ENCODE results near the gene EYA2.
"Not testable (repeated sequence)": the region's sequence is repeated elsewhere in the genome, so short reads cannot be mapped to it uniquely, and the experiment has no call there.

EYA2 gene

DNA sequence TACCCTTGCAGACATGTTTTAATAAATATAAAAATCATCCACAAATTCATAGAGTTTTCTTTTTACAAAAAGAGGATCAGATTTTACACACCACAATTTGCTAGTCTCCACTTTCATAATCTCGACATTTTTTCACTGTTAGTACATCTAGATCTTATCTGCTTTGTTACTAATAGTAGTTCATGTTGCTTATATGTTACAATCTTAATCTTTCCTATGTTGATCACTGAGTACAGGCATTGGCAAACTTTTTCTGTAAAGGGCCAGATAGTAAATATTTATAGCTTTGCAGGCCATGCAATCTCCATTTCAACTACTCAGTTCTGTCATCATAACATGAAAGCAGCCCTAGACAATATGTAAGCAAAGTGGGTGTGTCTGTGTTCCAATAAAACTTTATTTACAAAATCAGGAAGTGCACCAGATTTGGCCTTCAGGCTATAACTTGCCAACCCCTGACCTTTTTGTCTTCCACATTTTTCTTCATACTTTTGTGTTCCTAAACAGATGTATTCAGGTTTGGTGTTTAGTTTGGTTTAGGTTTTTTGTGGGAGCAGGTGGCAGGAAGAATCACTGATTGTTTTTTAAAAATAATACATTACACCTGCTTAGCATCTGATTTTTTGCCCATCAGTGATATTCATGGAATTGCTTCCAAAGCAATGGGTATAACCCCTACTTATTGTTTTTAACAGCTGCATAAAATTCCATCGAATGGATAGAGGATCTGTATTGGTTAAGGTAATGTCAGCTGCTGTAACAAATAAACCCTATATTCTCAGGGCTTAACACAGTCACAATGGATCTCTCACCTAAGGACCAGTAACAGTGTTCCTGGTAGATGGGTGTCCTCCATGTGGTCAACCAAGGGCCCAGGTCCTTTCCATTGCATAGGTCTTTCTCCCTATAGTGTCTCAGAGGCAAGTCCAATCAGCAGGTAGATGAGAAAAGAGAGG is 61.2 kb downstream of the EYA2 start:
- DNase-seq, result peak; percentile 7

DNA sequence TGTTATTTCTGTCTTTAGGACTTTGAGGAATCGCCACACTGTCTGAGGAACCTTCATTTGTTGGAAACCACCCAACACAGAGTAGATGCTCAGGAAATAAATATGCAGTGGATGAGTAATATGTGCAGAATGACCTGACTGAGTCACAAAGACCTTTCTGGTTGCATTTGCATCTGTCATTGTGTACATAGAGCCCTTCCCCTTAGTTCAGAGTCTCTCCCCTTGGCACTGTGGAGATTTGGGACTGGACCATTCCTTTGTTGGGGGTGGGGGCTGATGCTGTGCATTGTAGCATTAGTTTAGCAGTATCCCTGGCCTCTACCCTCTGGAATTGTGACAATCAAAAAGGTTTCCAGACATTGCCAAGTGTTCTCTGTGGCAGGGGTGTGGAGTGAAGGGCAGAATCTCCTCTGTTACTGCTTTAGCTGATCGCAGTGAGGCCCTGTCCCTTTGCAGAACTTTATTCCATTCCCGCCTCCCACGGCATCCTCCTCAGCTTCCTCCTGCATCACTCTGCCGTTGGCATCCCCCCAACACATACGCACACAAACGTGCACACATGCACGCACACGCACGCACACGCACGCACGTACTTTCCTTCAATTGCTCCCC is 64.5 kb downstream of the EYA2 start:
- peak; percentile 93 for DNase-seq

- DNase-seq, result no peak
Measured at GRCh38 chr20:46959821-46960220, 65.2 kb downstream of the EYA2 start.

DNA sequence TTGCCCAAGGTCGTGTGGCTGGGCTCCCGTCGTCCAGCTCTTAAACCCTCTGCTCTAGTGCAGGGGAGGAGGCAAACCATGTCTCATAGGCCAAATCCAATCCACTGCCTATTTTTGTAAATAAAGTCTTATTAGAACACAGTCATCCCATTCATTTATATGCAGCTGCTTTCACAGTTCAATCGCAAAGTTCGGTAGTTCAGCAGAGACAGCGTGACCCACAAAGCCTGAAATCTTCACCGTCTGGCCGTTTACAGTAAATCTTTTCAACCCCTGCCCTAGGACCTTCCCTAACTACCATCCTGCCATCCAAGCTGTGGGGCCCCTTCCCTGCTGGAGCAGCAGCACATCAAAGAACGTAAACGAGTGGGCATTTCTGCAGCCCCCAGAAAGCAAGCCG is 65.9 kb downstream of the EYA2 start:
- no peak for DNase-seq

GRCh38 chr20:46961968-46962367 is 67.3 kb downstream of the EYA2 start:
- not testable (repeated sequence) for DNase-seq

GRCh38 chr20:46962452-46963195 is 68.0 kb downstream of the EYA2 start:
- DNase-seq, result no peak

DNA sequence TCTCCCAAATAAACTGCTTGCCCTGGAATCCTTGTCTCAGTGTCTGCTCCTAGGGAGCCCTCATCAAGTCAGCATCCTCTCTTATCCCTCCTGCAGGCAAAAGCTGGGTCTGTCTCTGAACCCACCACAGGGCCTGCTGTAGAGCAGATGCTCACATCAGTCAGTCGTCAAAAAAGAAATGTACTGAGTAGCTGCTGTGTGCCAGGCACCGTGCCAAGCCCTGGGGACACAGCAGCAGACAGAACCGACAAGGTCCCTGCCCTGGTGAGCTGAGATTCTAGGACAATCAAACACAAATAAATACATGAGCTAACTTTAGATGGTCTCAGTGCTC is 68.5 kb downstream of the EYA2 start:
- DNase-seq, result no peak

GRCh38 chr20:46963758-46964617 is 69.3 kb downstream of the EYA2 start:
- DNase-seq, result no peak

- no peak for DNase-seq
Measured at GRCh38 chr20:46964618-46965455, 70.2 kb downstream of the EYA2 start.

- DNase-seq, result no peak
Measured at GRCh38 chr20:46965477-46965876, 70.8 kb downstream of the EYA2 start.

- no peak for DNase-seq
Measured at GRCh38 chr20:46967646-46968045, 73.0 kb downstream of the EYA2 start.

DNA sequence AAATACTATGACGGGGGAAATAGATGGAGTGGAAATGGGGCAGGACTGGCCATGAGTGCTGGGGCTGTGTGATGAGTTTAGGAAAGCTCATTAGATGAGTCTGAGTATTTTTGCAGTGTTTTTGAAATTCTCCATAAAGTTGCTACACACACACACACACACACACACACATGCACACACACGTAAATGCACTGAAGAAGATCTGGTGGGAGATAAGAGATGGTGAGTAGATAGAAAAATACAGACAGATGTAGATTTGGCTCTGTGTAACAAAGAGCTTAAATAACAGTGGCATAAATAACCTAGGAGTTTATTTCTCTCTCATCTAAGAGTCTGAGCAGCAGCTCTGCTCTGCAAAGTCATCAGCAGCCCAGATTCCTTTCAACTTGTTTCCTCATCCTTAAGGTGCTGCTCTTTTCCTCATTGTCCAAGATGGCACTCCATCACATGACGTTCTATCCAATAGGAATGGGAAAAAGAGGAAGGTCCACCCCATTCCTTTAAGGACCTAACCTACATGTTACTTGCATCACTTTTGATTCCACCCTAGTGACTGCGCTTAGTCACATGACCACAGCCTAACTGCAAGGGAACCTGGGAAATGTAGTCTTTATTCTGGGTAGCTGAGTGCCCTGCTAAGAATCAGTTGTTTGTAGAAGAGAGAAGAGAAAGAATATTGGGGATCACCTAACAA is 76.4 kb downstream of the EYA2 start:
- peak; percentile 67 for DNase-seq

GRCh38 chr20:46973766-46974165 is 79.1 kb downstream of the EYA2 start:
- DNase-seq, result no peak

DNA sequence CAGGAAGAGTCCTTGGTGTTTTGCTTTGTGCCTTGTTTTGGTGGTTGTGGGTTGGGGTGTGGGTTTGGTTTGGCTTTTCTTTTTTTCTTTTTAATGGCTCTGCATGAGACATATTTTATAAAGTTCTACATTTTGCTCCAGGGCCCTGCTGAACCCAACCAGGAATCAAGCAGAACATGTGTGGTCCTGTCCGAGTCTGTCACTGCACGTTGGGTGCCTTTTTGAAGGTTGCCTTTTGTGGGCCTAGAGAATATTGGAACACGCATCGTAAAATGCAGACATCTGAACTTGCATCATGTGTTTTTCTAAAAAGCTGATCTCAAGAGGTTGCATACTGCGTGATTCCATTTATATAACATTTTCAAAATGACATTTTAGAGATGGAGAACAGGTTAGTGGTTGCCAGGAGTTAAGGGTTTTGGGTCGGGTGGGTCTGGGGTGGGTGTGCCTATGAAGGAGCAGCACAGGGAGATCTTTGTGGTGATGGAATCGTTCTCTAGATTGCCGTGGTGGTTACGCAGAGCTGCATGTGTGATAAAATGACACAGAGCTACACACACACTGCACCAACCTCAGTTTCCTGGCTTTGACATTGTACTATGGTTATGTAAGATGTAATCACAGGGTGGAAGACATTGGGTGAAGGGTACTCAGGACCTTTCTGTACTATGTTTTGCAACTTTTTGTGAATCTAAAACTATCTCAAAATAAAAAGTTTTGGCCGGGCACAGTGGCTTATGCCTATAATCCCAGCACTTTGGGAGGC is 80.2 kb downstream of the EYA2 start:
- DNase-seq, result no peak

- no peak for DNase-seq
Measured at GRCh38 chr20:46975976-46976375, 81.3 kb downstream of the EYA2 start.

DNA sequence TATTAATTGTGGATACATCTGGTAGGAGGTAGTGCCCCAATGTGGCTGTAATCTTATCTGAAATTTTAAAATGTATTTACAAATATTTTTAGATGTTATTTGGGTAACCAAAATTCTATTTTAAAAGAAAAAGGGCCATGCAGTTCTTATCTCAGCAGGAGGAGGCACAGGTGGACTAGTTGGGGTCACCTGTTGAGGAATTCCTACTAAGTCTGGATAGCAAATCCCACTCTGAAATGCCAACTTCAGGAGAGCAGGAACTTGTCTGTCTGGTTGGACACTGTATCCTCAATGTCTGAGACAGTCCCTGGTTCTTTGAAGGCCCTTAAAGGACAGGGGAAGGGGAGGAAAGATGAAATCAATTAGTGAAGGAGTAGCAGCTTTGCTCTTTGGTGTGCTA is 82.6 kb downstream of the EYA2 start:
- no peak for DNase-seq

GRCh38 chr20:46977909-46978588 is 83.4 kb downstream of the EYA2 start:
- no peak for DNase-seq

GRCh38 chr20:46978951-46979491 is 84.4 kb downstream of the EYA2 start:
- no peak for DNase-seq

DNA sequence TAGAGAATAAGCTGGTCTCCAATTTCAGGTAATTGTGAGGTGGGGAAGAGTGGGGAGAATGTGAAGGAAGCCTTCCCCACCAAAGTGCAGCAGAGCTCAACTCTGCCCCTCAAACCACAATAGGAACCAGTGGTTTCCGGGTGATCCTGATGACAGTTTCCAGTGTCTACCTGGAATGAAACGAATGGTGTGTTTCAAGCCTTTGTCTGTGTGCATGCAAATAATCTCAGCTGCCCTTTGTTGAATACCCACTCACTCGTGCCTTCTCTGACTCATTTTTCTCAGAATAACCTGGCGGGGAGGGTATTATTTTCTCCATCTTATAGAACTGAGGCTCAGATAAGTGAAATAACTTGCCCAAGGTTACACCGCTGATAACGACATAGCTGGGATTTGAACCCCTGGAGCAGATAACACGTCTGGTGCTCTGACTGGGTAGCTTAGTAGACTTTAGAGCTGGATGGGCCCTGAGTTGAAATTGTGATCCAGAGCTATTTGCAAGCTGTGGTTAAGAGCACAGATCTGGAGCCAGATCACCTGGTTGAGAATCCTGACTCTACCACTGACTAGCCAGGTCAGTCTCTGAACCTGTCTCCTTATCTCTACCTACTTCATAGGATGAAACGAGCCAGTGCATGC is 85.1 kb downstream of the EYA2 start:
- DNase-seq, result no peak

Data from HCEC 1CT (cell line).